ENCODE data around the gene TAF3.

The TAF3 gene

GRCh38 chr10:7942859-7943258, 124.6 kb downstream of the TAF3 start:
- H3K4me3 ChIP-seq (ENCODE audit: low read length): no peak overlapping the region
- no peaks in the 10 kb centered on the region for H3K9me3 ChIP-seq (replicated peaks; ENCODE audit: insufficient read depth, low read length)
- H3K27me3 ChIP-seq (replicated peaks; ENCODE audit: insufficient read depth, low read length): no peaks in the 10 kb centered on the region
- H2AFZ ChIP-seq (ENCODE audit: low read length): no peak overlapping the region
- no peaks in the 10 kb centered on the region for H3K4me1 ChIP-seq (ENCODE audit: low read length)
- no peak overlapping the region for H3K9ac ChIP-seq (ENCODE audit: low read length)
- no peak overlapping the region for H3K27ac ChIP-seq (ENCODE audit: low read length)
- no peaks in the 10 kb centered on the region for H3K79me2 ChIP-seq (ENCODE audit: low read length)
- H3K4me2 ChIP-seq (ENCODE audit: low read depth, low read length): no peak overlapping the region
- H3K9me2 ChIP-seq (replicated peaks; ENCODE audit: insufficient read depth, low read length): no peaks in the 10 kb centered on the region
- TF ChIP-seq EZH2 (optimal IDR thresholded peaks at IDR 0.05; ENCODE audit: low read depth, low read length) (no peak), CTCF (IDR thresholded peaks at IDR 0.05; ENCODE audit: low read length) (no peak), EZH2phosphoT487 (IDR thresholded peaks at IDR 0.05; ENCODE audit: low read length) (no peak)
- no peaks in the 10 kb centered on the region for H3K36me3 ChIP-seq (replicated peaks; ENCODE audit: insufficient read depth, low read length)
- no peak for DNase-seq
- H3F3A ChIP-seq (ENCODE audit: insufficient read depth, low read length): no peaks in the 10 kb centered on the region
- no peaks in the 10 kb centered on the region for H4K20me1 ChIP-seq (ENCODE audit: insufficient read depth, low read length)

- H3K4me2 ChIP-seq (ENCODE audit: low read depth, low read length): no peak overlapping the region
- H4K20me1 ChIP-seq (ENCODE audit: insufficient read depth, low read length): no peaks in the 10 kb centered on the region
- no peak overlapping the region for H3K9ac ChIP-seq (ENCODE audit: low read length)
- no peaks in the 10 kb centered on the region for H3K36me3 ChIP-seq (replicated peaks; ENCODE audit: insufficient read depth, low read length)
- H3K4me3 ChIP-seq (ENCODE audit: low read length): no peak overlapping the region
- no peaks in the 10 kb centered on the region for H3K27me3 ChIP-seq (replicated peaks; ENCODE audit: insufficient read depth, low read length)
- no peaks in the 10 kb centered on the region for H3K4me1 ChIP-seq (ENCODE audit: low read length)
- no peaks in the 10 kb centered on the region for H3K9me2 ChIP-seq (replicated peaks; ENCODE audit: insufficient read depth, low read length)
- H3K9me3 ChIP-seq (replicated peaks; ENCODE audit: insufficient read depth, low read length): no peaks in the 10 kb centered on the region
- no peak for TF ChIP-seq EZH2phosphoT487 (IDR thresholded peaks at IDR 0.05; ENCODE audit: low read length)
- TF ChIP-seq EZH2 (optimal IDR thresholded peaks at IDR 0.05; ENCODE audit: low read depth, low read length): no peak
- no peak for TF ChIP-seq CTCF (IDR thresholded peaks at IDR 0.05; ENCODE audit: low read length)
- H3F3A ChIP-seq (ENCODE audit: insufficient read depth, low read length): no peaks in the 10 kb centered on the region
- no peaks in the 10 kb centered on the region for H3K79me2 ChIP-seq (ENCODE audit: low read length)
- no peak overlapping the region for H3K27ac ChIP-seq (ENCODE audit: low read length)
- H2AFZ ChIP-seq (ENCODE audit: low read length): no peak overlapping the region
- no peak for DNase-seq
Observed at GRCh38 chr10:7944215-7944480, 125.8 kb downstream of the TAF3 start.

GRCh38 chr10:7944537-7944936, 126.2 kb downstream of the TAF3 start:
- Histone ChIP-seq H3K9me2 (replicated peaks; ENCODE audit: insufficient read depth, low read length) (no peaks in the 10 kb centered on the region), H3K4me2 (ENCODE audit: low read depth, low read length) (no peak overlapping the region), H3K27me3 (replicated peaks; ENCODE audit: insufficient read depth, low read length) (no peaks in the 10 kb centered on the region), H3K36me3 (replicated peaks; ENCODE audit: insufficient read depth, low read length) (no peaks in the 10 kb centered on the region), H3K4me1 (ENCODE audit: low read length) (no peaks in the 10 kb centered on the region), H4K20me1 (ENCODE audit: insufficient read depth, low read length) (no peaks in the 10 kb centered on the region), H3K9ac (ENCODE audit: low read length) (no peak overlapping the region), H3K27ac (ENCODE audit: low read length) (no peak overlapping the region), H3K9me3 (replicated peaks; ENCODE audit: insufficient read depth, low read length) (no peaks in the 10 kb centered on the region), H3F3A (ENCODE audit: insufficient read depth, low read length) (no peaks in the 10 kb centered on the region), H3K4me3 (ENCODE audit: low read length) (no peak overlapping the region), H3K79me2 (ENCODE audit: low read length) (no peaks in the 10 kb centered on the region), H2AFZ (ENCODE audit: low read length) (no peak overlapping the region)
- no peak for DNase-seq
- no peak for TF ChIP-seq EZH2phosphoT487 (IDR thresholded peaks at IDR 0.05; ENCODE audit: low read length)
- no peak for TF ChIP-seq EZH2 (optimal IDR thresholded peaks at IDR 0.05; ENCODE audit: low read depth, low read length)
- TF ChIP-seq CTCF (IDR thresholded peaks at IDR 0.05; ENCODE audit: low read length): no peak

GRCh38 chr10:7945034-7945433, 126.7 kb downstream of the TAF3 start:
- no peaks in the 10 kb centered on the region for H3K79me2 ChIP-seq (ENCODE audit: low read length)

More at GRCh38 chr10:7945034-7945433, 126.7 kb downstream of the TAF3 start:
- Histone ChIP-seq H3K4me1 (ENCODE audit: low read length) (no peaks in the 10 kb centered on the region), H3K9me3 (replicated peaks; ENCODE audit: insufficient read depth, low read length) (no peaks in the 10 kb centered on the region), H3K9me2 (replicated peaks; ENCODE audit: insufficient read depth, low read length) (no peaks in the 10 kb centered on the region), H3K4me3 (ENCODE audit: low read length) (no peak overlapping the region), H3K36me3 (replicated peaks; ENCODE audit: insufficient read depth, low read length) (no peaks in the 10 kb centered on the region), H4K20me1 (ENCODE audit: insufficient read depth, low read length) (no peaks in the 10 kb centered on the region), H3K27ac (ENCODE audit: low read length) (no peak overlapping the region), H3K9ac (ENCODE audit: low read length) (no peak overlapping the region), H3K4me2 (ENCODE audit: low read depth, low read length) (no peak overlapping the region), H3K27me3 (replicated peaks; ENCODE audit: insufficient read depth, low read length) (no peaks in the 10 kb centered on the region), H3F3A (ENCODE audit: insufficient read depth, low read length) (no peaks in the 10 kb centered on the region), H2AFZ (ENCODE audit: low read length) (no peak overlapping the region)
- TF ChIP-seq EZH2 (optimal IDR thresholded peaks at IDR 0.05; ENCODE audit: low read depth, low read length) (no peak), CTCF (IDR thresholded peaks at IDR 0.05; ENCODE audit: low read length) (no peak), EZH2phosphoT487 (IDR thresholded peaks at IDR 0.05; ENCODE audit: low read length) (no peak)
- DNase-seq: no peak
